ENCODE results near the gene FILIP1.
"Not testable (repeated sequence)": the region's sequence is repeated elsewhere in the genome, so short reads cannot be mapped to it uniquely, and the experiment has no call there.

The FILIP1 gene

DNA sequence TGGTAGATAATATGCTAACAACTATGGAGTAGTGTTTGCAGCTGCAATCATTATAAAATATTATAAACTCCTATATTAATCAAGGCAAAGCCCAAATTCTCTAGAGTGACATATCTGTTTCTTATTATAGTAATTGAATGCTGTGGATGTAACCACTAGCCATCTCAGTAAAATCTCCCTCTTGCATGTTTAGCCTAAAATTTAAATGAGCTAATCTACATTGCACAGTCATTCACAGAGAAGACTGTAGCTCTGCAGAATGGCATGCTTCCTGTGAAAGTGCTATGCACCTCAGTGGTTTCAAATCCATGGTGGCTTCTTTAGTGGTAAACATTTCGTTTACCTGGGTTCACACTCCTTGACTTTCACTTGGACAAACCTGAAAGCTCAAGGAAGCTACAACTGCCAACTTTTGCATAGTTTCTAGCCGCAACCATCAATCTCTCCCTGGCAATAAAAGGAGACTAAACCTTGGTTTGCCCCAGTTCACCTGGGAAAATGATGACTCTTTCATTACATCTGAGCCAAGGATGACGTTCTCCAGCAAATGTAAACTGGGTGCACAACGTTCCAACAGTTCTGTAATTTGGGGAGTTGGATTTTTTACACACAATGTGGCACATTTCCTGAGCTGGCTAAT, 47.2 kb downstream of the FILIP1 start:
- DNase-seq: no peak

DNA sequence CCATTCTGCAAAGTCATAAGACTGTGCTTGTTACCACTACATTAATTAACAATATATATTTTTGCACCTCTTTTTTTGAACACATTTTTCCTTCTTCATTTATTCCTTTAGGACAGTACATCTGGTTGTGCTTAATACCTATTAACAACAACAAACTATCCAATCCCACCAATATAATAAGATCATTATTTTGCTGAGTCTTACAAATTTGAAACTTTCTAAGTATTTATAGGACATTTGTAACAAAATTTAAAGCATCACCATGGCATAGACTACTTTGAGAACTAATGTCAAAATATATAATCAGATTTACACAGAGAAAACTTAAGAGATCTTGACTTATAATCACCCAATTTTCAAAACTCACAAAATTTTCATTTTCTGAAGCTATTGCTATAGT, 47.9 kb downstream of the FILIP1 start:
- DNase-seq: no peak

DNA sequence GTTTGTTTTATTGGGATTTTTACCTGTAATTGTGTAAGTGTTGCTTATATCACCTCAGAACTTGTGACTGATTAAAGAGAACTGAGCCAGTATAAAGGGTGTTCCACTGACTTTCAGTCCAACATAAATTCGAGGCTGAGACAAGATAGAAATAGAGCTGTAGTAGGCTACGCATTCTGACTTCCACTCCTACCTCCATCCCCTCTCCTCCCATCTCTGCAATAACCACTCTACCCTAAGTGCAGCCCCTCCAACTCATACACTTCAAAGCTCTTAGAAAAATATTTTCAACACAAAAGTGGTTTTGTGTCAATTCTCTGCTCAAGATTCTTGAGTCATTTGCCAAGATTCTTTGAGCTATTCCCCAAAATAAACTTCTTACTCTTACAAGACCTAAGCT, 48.7 kb downstream of the FILIP1 start:
- DNase-seq: no peak

DNA sequence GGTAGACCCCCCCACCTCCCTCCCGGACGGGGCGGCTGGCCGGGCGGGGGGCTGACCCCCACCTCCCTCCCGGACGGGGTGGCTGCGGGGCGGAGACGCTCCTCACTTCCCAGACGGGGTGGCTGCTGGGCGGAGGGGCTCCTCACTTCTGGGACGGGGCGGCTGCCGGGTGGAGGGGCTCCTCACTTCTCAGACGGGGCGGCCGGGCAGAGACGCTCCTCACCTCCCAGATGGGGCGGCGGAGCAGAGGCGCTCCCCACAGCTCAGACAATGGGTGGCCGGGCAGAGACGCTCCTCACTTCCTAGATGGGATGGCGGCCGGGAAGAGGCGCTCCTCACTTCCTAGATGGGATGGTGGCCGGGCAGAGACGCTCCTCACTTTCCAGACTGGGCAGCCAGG, 51.7 kb downstream of the FILIP1 start:
- DNase-seq: not testable (repeated sequence)

DNA sequence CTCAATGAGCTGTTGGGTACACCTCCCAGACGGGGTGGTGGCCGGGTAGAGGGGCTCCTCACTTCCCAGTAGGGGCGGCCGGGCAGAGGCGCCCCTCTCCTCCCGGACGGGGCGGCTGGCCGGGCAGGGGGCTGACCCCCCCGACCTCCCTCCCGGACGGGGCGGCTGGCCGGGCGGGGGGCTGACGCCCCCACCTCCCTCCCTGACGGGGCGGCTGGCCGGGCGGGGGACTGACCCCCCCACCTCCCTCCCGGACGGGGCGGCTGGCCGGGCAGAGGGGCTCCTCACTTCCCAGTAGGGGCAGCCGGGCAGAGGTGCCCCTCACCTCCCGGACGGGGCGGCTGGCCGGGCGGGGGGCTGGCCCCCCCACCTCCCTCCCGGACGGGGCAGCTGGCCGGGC, 52.1 kb downstream of the FILIP1 start:
- not testable (repeated sequence) for DNase-seq

DNA sequence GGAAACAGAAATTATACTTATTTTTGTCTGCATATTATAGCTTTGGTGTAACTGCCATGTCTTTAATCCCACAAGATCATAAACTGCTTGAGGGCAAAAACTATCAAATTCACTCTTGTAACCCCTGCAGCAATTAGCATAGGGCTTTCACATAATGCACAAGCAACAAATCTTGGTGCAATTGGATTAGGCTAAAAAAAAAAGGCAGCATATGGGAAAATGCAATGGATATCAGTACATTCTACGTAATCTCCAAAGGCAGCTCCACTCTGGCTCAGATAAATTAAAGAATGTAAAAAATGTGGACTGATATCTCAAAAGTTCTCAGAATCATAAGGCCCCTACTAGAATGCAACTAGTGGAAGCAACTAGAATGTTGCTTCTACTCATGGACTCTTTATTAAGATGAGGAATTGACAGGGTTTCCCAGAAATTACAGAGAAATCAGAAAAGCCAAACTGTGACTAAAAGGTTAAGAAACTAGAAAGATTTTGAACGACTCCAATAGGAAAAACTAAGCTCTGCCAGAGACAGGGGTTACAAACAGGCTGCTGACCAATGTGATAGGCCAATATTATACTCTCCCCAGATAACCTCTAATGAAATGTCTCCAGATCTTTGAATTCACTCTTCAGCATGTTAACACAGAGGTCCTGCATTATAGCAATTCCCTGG, 55.0 kb downstream of the FILIP1 start:
- no peak for DNase-seq

DNA sequence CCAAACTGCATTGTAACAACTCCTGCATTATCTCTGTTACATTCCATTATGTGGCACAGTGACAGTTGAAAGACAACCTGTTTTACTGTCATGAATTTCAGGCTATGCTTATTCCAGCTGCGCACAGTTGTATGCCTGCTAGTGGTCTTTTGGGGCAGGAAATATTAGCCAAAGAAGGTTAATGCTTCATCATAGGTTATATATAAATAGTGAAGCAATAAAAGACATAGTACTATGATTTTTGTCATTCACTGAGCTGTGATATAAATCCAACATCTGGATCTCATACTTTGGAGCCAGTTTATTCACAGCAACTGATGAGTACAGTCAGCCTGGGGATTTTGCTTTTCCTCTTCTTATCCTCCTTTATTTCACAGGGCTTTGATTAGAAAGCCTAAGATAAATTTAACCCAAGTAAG, 55.6 kb downstream of the FILIP1 start:
- no peak for DNase-seq

DNA sequence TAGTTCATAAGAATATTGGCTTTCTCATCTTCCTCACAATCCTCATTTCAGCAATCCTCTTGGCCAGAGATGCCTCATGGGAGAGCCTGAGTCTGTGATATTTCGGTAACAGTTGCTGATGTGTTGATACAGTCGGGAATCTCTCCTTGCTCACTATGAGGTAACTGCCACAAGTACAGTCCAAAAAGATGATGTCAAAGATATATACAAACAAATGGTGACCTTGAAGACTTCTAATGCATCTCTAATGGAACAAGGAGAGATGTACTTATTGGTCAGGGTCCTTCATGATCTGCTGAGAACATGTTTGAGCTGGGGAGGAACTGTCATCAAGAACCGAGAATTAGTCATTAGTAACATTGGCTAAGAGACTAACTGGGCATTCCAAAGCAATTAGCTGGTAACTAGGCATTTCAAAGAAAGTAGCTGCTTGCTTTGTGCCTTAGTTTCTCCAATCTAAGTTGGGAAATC, 56.1 kb downstream of the FILIP1 start:
- peak in 1 of 14 donors; percentile 19 for DNase-seq

DNA sequence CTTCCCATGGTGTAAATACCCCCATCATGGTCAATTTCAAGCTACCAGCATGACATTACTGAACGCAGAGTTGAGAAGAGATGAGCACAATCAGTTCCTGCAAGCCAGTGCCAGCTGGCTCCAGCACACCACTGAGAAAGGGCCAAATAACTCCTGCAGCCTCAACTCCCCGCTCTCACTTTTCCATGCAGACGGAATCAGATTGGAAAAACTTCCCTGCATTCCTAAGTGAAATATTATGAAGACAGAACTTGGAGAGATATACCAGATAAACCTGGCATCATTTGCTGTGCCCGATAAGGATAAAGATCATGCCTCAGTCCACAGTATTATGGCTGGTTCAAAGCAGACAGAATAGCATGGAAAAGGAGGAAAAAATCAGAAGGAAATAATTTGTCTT, 56.7 kb downstream of the FILIP1 start:
- DNase-seq: peak in 2 of 14 donors; percentile 1 to 63

DNA sequence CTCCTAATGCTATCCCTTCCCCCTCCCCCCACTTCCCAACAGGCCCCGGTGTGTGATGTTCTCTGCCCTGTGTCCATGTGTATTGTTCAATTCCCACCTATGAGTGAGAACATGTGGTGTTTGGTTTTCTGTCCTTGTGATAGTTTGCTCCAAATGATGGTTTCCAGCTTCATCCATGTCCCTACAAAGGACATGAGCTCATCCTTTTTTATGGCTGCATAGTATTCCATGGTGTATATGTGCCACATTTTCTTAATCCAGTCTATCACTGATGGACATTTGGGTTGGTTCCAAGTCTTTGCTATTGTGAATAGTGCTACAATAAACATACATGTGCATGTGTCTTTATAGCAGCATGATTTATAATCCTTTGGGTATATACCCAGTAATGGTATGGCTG, 60.8 kb downstream of the FILIP1 start:
- not testable (repeated sequence) for DNase-seq

DNA sequence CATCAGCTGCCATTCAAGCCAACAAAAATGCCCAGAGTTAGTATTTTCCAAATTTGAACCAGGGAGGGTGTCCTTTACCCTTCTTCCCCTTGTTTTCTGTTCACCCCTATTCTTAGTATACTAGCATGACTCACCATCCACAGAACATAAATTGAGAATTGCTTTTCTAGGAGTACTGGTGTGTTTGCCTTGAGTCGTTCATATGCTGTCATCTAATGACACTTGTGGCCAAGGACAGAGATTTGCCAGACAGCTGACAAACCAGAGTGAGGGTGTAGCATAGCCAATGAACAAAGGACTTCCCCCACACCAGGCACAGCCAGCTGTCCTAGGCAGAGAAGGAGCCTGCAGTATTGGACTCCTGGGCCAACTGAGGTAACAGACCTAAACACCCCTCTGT, 62.2 kb downstream of the FILIP1 start:
- no peak for DNase-seq

DNA sequence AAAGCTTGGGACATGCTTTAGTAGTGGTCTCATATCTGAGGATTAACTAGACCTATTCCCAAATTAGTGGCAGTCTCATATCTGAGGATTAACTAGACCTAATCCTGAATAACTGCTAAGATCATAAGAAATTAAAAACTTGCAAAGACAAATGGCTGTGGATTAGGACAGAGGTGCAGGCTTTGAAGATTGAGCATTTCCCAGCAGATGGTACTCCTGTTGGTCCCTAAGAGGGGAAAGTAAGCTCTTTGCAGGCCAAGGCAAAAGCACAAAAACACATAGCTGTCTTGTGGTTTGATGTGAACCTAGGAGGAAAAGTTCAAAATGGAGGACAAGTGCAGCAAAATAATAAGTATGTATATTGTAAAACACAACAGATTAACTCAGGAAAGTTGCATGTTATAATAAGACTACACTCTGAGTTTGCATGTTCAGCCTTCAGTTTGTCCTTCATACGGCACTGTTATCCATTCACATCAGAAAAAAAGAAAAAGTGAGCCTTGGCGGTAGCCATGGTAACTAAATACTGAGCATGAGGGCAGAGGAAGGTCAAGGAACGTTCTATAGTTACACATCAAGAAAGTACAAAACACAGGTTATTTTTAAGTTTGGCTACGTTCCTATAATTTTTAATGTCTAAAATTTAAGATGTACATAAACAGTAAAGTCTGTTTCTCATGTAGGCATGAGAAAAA, 62.8 kb downstream of the FILIP1 start:
- DNase-seq: no peak

DNA sequence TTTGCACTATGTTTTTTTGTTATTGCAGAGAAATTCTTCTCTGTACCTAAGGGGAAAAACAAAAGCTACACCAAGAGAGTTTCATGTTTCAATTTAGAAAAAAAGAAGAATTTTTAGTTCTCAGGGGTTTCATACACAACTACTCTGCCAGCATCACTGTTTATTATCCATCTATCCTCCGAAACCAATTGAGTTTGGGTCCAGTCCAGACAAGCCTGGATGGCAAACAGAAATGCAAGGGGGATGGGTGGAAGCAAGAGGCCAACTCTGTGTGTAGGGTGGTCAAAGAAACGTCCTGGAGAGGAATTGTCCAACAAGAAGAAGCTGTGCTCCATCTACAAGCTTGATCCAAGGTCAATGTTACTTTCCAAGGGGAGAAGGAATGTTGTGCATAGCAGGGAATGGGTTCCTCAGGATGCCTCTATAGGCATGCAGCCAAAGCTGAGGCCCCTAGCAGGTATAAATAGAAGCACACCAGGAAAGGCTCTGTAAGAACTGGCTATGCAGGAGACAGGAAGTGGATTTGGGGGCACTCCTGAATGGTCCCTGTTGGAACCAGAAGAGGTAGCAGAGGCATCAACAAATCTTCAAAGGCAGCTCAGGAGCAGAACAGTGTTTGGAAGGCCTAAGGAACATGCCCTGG, 64.4 kb downstream of the FILIP1 start:
- DNase-seq: no peak

DNA sequence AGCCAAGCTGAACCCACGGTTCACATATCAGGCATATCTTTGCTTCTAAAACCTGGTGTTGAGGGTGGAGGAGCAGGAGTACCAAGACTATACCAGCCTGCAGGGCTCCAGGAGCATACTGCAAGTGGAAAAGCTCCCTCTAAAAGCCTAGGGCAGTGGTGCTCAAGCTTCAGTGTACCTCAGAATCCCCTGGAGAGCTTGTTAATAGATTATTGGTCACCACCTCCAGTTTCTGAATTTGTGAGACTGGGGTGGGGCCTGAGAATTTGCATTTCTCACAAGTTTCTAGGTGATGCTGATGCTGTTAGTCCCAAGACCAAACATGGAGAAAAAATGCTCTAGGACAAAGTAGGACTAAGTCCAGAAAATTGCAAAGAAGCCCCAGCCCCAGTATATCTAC, 65.4 kb downstream of the FILIP1 start:
- DNase-seq: no peak

DNA sequence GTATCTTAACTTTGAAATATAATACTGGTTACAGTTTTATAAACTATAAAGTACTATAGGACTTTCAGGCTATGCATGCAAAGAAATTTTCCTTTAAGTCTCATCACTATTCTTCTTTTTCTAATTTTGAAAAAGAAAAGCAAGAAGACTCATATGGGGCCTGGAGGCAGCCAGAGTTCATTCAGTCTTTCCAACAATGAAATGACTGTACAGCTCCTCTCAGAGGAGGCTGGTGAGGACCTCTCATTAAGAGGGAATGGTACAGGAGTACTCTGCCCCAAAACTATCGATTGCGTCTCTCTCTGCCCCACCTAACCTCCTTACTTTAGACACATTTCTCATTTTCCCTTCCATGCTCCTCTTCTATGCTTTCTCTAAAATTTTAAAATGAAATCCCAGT, 66.3 kb downstream of the FILIP1 start:
- DNase-seq: no peak

DNA sequence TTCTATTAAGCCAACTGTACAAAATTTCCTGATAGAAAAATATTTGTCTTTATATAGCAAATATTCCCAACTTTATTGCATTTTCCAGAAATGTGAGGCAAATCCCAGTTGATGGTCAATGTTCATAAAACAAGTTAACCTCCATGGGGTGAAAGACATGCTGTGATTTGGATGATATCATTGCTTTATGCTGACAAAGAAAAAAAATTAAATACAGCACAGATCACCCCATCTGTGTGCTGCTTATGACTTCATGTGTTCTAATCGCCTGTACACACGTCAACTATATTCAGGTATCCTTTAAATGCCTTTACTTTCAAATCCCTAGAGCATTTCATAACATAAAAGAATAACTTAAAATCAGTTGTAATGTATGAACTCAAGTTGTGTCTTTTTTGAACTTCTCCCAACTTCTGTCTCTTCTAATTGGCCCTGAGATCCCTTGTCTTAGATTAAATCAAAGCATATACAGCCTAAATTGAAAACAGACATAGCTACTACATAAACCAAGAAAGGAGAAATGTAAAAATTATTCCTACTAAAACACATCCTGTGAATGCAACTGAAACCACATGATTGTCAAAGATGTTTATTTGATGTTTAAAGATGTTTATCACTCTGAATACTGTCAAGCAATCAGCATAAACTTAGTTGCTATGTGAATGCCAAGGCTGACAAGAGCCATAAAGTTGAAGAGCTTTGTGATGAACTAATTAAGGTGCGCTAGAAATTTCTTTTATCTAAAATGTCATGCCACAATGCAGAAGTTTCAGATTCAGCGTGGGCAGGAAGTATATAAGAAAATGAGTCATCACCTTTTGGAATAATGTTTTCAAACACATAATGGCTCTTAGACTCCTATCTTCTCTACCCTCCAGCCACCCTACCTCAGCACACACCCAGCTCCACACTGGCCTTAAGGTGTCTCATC, 68.7 kb downstream of the FILIP1 start:
- DNase-seq: no peak

DNA sequence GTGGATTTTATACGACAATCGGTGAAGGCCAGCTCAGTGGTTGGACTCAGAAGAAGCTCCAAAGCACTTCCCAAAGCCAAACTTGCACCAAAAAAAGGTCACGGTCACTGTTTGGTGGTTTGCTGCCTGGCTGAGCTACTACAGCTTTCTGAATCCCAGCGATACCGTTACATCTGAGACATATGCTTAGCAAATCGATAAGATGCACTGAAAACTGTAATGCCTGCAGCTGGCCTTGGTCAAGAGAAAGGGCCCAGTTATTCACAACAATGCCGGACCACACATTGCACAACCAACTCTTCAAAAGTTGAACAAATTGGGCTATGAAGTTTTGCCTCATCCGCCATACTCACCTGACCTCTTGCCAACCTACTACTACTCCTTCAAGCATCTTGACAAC, 70.2 kb downstream of the FILIP1 start:
- no peak for DNase-seq

DNA sequence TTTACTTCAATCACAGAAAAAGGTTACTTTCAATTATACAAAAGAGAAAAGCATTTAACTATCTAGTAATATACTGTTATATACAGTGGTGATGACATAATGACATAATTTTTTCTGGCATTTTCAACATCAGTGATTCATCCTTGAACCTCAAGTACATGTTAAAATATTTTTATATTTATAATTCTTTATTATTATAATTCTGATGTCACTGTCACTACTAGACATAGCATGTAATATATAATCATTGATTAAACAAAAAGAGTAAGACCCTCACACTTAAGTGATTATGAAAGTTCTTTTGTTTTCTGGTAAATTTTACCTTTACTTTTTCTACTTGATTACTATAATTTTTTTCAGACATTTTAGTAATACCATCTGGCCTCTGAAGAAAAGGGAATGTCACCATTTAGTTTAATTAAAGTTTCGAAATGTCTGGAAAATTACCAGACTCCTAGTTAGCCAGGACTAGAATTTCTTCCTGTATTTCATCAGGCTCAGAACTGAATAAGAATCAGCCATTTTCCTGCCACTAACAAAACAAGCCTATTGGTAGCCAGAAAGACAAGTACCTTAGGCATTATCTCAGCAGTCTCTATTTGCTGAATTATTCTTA, 71.5 kb downstream of the FILIP1 start:
- DNase-seq: no peak

DNA sequence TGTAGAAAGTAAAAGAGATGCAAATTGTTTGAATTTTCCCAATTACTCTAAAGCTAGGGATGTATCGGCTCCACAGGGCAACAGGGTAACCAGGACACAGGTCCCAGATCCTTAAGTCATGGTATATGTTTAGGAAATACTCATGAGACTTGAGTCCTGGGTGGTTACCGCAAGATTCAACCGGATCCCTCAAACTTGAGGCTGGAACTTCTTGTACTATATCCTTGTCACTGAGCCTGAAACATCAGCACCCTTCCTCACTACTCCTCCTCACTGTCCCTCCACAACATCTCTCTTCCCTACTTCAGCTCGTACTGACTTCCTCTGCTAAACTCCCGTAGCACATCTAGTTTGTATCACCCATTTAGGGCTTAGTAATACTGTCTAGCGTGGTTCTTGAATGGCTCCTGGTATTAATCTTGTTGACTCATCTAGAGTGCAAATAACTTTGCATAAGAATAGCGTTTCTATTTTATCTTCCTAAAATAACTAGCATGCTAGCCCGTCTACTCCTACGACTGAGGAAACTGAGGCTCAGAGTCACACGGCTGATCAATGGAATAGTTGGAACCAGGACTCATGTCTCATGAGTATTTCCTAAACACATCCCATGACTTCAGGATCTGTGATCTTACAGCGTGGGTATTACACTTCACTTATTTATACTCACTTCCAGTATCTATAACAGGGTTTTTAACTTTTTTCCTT, 72.1 kb downstream of the FILIP1 start:
- no peak for DNase-seq

DNA sequence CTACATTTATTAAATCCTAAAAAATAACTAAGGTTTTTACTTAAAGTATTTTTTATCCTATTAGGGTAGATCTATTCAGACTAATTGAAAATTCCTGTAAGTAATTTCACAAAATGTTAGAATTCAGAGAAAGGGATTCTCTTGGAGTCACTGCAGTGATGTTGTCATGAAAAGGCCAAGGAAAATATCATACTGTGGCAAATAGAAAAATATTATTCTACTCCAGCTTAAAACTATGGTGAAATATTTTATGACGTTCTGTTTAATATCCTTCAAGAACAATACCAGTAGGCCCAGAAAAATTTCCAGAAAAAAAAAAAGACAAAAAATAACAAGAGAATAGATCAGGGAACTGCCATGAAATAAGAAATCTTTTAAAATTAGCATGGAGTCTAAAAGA, 73.6 kb downstream of the FILIP1 start:
- DNase-seq: no peak

DNA sequence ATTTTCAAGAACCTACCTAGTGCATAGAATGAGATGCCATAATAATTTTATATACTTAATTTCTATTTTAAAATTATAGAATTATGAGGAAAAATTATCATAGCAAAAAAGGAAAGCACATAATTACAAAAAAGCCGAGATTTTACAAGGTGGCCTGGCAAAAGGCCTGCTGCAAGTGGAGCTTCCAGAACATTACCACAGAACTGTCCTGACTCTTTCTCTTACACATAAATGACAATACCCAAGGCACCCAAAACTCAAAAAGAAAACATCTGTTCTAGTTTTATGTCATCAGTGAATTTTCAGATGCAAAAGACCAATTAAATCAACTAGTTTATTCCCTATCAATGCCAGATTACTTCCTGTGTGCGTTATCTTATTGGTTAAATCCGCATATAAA, 74.2 kb downstream of the FILIP1 start:
- DNase-seq: no peak
